B cell (primary cell): ENCODE measurements around the gene NTM. TPM values are rescaled to one million over a fixed set of nuclear protein-coding genes. Genes with fewer than 3 reads are reported as not detected.

Experiments used
- ATAC-seq: fragments of 200-7000 bp; cut with Tn5 transposase; one replicate; pipeline ENCODE4 v1.10.0; 2021; ENCODE audit warnings: low read depth, mild to moderate bottlenecking, moderate number of reproducible peaks, moderate library complexity
- CTCF ChIA-PET: fragments of 350-600 bp; sonication (Branson Sonifier 250); formaldehyde crosslinking; loops from one replicate; lab custom pipeline; 2021; ENCODE audit warnings: antibody characterized with exemption, inconsistent platforms; lab: Charles Lee
- POLR2A ChIA-PET: fragments of 350-600 bp; sonication (Branson Sonifier 250); formaldehyde crosslinking; loops from one replicate; lab custom pipeline; 2021; ENCODE audit warnings: antibody characterized with exemption; lab: Charles Lee
- DNase-seq: peaks from one replicate; pipeline ENCODE4 v3.0.0; 2013
- H2AFZ ChIP-seq: 2 replicates; pipeline ENCODE4 v1.6.1; 2012; ENCODE audit warnings: mild to moderate bottlenecking, low read depth, low read length; ENCODE audit not compliant: insufficient read depth, poor library complexity, severe bottlenecking
- H3K27ac ChIP-seq, 2 donors: 1 replicate in 1 of 2; 2 replicates in 1 of 2; pipeline ENCODE4 v1.5.1; 2012 to 2013; ENCODE audit warnings: low read length in 2 of 2, mild to moderate bottlenecking in 2 of 2, moderate library complexity in 1 of 2
- H3K27me3 ChIP-seq, 4 experiments: fragments of 200-600 bp in 1 of 4; sonication (generic) in 1 of 4; replicated peaks in 1 of 4; 1 replicate in 2 of 4; 2 replicates in 2 of 4; pipeline versions ENCODE4 v1.6.1 to v1.7.0; 2013 to 2016; ENCODE audit warnings: low read length in 3 of 4, mild to moderate bottlenecking in 2 of 4, mixed read lengths in 1 of 4, moderate library complexity in 1 of 4; ENCODE audit not compliant: insufficient read depth in 4 of 4, control insufficient read depth in 3 of 4; ENCODE audit errors: control extremely low read depth in 1 of 4
- H3K36me3 ChIP-seq, 2 experiments: replicated peaks in 1 of 2; 1 replicate in 1 of 2; 2 replicates in 1 of 2; pipeline versions ENCODE4 v1.6.1 to v1.7.1; 2013; ENCODE audit warnings: low read length in 1 of 2; ENCODE audit not compliant: insufficient read depth in 2 of 2, control insufficient read depth in 1 of 2; ENCODE audit errors: control extremely low read depth in 1 of 2, extremely low read depth in 1 of 2
- H3K4me1 ChIP-seq, 2 donors: fragments of 200-600 bp in 1 of 2; sonication (generic) in 1 of 2; 1 replicate in 1 of 2; 2 replicates in 1 of 2; pipeline versions ENCODE4 v1.5.1 to v1.6.1; 2013 to 2017; ENCODE audit warnings: low read length in 2 of 2; ENCODE audit not compliant: control insufficient read depth in 2 of 2, insufficient read depth in 2 of 2
- H3K4me2 ChIP-seq: replicated peaks from 2 replicates; pipeline ENCODE3; 2012; ENCODE audit warnings: mild to moderate bottlenecking, low read depth, low read length; ENCODE audit not compliant: poor library complexity, severe bottlenecking
- H3K4me3 ChIP-seq, 5 experiments: fragments of 200-600 bp in 1 of 5; sonication (generic) in 1 of 5; 1 replicate in 3 of 5; 2 replicates in 2 of 5; pipeline versions ENCODE4 v1.5.1 to v1.7.0; 2011 to 2016; ENCODE audit warnings: low read length in 4 of 5, mild to moderate bottlenecking in 4 of 5, low read depth in 2 of 5, control low read depth in 1 of 5, moderate library complexity in 1 of 5; ENCODE audit not compliant: insufficient read depth in 1 of 5; ENCODE audit errors: control extremely low read depth in 1 of 5, extremely low read depth in 1 of 5
- H3K79me2 ChIP-seq: fragments of 200-600 bp; sonication (generic); one replicate; pipeline ENCODE4 v1.6.0; 2016; ENCODE audit warnings: low read length; ENCODE audit not compliant: control insufficient read depth, insufficient read depth
- H3K9ac ChIP-seq: fragments of 200-600 bp; sonication (generic); 2 replicates; pipeline ENCODE4 v1.6.1; 2017; ENCODE audit warnings: mild to moderate bottlenecking, low read length, moderate library complexity
- H3K9me3 ChIP-seq, 3 donors: one replicate each; pipeline versions ENCODE4 v1.6.1 to v1.7.1; 2013; ENCODE audit warnings: low read length in 2 of 3; ENCODE audit not compliant: control insufficient read depth in 2 of 3, insufficient read depth in 1 of 3; ENCODE audit errors: control extremely low read depth in 1 of 3
- H4K20me1 ChIP-seq: 2 replicates; pipeline ENCODE4 v1.6.0; 2012; ENCODE audit warnings: mild to moderate bottlenecking, low read length; ENCODE audit not compliant: insufficient read depth, control insufficient read depth, poor library complexity, severe bottlenecking
- H3K27ac Mint-ChIP-seq: one replicate; pipeline ENCODE4 v1.8.0; 2021; ENCODE audit warnings: mixed read lengths
- H3K27me3 Mint-ChIP-seq: one replicate; pipeline ENCODE4 v1.8.0; 2021; ENCODE audit warnings: mixed read lengths
- H3K4me1 Mint-ChIP-seq: one replicate; pipeline ENCODE4 v1.8.0; 2021; ENCODE audit warnings: mixed read lengths
- H3K4me3 Mint-ChIP-seq: one replicate; pipeline ENCODE4 v1.8.0; 2021; ENCODE audit warnings: mixed read lengths
- H3K9me3 Mint-ChIP-seq: one replicate; pipeline ENCODE4 v1.8.0; 2022; ENCODE audit warnings: mixed read lengths; ENCODE audit not compliant: insufficient read depth
- EZH2 ChIP-seq: IDR thresholded peaks from 2 replicates; pipeline ENCODE4 v1.6.1; 2012; ENCODE audit warnings: borderline replicate concordance, low read depth, mild to moderate bottlenecking, moderate library complexity, low read length; ENCODE audit not compliant: insufficient read depth, poor library complexity, severe bottlenecking
- WGBS: methylation state at CpG from one replicate; pipeline ENCODE4 v1.1.5; 2013; ENCODE audit warnings: missing lambda C conversion rate; ENCODE audit not compliant: insufficient coverage; 5-methylcytosine and 5-hydroxymethylcytosine counted together
- intact Hi-C: fragments of 100-400 bp; cut with micrococcal nuclease; formaldehyde crosslinking; loops from one replicate; pipeline ENCODE4 v1.10.0; 2022
- polyA plus RNA-seq: library from polyadenylated mRNA; depleted of rRNA; stranded (reverse); fragments of >200 nt; gene quantifications from 2 replicates; pipeline ENCODE4 v1.2.3, GENCODE V29; 2012
- total RNA-seq, 2 donors: library from RNA; stranded (reverse); fragments of 120-200 nt in 1 of 2; gene quantifications; 1 replicate in 1 of 2; 2 replicates in 1 of 2; pipeline versions ENCODE4 v1.2.3 to v1.2.4, GENCODE V29; 2013 to 2022
- TF ChIP-seq, protein P1 (sequence below): fragments of 200-600 bp; IDR thresholded peaks from one replicate; pipeline ENCODE4 v1.8.0; 2022; ENCODE audit warnings: antibody characterized with exemption, mild to moderate bottlenecking

Gene NTM
- total and polyA plus RNA-seq, 2 donors (not counting 1 experiment from before 2014, with no cell fraction given), result not detected

DNA sequence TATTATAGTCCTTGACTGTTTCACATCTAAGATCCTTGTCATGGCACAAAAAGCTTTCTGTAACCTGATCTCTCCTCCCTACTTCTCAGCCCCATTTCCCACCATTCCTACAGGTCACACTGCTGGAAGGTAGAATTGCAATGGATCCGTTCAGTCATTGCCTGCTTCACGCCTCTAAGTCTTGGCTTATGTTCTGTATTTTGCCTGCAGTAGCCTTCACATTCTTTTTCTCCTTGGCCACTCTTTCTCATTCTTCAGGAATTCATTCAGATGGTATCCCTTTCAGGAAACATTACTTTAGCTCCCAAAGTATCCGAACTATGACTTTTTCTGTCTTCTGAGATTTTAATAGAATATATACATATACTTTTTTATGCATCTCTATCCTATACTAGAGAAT lies 731.5 kb downstream of the NTM start:
- POLR2A ChIA-PET, result no interaction called here
- TF ChIP-seq EZH2, result no peak
- TF ChIP-seq, protein P1, sequence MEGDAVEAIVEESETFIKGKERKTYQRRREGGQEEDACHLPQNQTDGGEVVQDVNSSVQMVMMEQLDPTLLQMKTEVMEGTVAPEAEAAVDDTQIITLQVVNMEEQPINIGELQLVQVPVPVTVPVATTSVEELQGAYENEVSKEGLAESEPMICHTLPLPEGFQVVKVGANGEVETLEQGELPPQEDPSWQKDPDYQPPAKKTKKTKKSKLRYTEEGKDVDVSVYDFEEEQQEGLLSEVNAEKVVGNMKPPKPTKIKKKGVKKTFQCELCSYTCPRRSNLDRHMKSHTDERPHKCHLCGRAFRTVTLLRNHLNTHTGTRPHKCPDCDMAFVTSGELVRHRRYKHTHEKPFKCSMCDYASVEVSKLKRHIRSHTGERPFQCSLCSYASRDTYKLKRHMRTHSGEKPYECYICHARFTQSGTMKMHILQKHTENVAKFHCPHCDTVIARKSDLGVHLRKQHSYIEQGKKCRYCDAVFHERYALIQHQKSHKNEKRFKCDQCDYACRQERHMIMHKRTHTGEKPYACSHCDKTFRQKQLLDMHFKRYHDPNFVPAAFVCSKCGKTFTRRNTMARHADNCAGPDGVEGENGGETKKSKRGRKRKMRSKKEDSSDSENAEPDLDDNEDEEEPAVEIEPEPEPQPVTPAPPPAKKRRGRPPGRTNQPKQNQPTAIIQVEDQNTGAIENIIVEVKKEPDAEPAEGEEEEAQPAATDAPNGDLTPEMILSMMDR, result no peak
- Histone ChIP-seq H3K79me2 (no peaks in the 10 kb centered on the region), H3K4me1 (no peaks in the 10 kb centered on the region), H4K20me1 (no peaks in the 10 kb centered on the region), H3K9me3 (no peaks in the 10 kb centered on the region), H3K27ac (no peak overlapping the region), H3K9ac (no peak overlapping the region), H3K27me3 (no peaks in the 10 kb centered on the region), H3K4me3 (no peak overlapping the region), H3K4me2 (no peak overlapping the region), H3K36me3 (no peaks in the 10 kb centered on the region), H2AFZ (no peak overlapping the region)
- Mint-ChIP-seq H3K27me3 (no peaks in the 10 kb centered on the region), H3K4me1 (no peaks in the 10 kb centered on the region), H3K9me3 (no peaks in the 10 kb centered on the region), H3K4me3 (no peak overlapping the region), H3K27ac (no peak overlapping the region)
- DNase-seq (no peak), ATAC-seq (no peak)
- intact Hi-C loops, result no loop called here
- 76% methylated on average over 2 of the region's 3 CpGs for WGBS
- CTCF ChIA-PET, result no interaction called here

DNA sequence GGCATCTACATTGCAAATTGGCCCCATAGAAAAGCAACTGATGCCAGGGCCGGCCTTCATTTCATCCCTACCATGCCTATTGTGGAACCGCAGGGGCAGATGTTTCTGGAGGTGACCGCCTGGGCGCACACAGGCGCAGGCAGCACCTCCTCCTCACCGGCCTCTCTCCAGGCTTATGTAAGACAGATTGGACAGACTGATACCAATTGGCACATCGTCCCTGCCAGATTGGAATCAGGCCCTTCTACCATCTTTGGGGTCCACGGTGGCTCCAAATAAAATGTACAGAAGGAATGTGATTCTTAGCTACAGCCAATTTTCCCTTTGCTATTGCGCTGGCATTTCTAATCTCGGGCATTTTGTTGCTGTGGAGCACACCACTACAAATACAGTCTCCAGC lies 732.6 kb downstream of the NTM start:
- no peaks in the 10 kb centered on the region for H3K79me2 ChIP-seq
- 95% methylated on average over 7 of the region's 10 CpGs for WGBS
- intact Hi-C loops, result no loop called here
- Mint-ChIP-seq H3K9me3 (no peaks in the 10 kb centered on the region), H3K27ac (no peak overlapping the region), H3K4me3 (no peak overlapping the region), H3K27me3 (no peaks in the 10 kb centered on the region), H3K4me1 (no peaks in the 10 kb centered on the region)
- no peak overlapping the region for H2AFZ ChIP-seq
- no peaks in the 10 kb centered on the region for H4K20me1 ChIP-seq
- ChIA-PET POLR2A (no interaction called here), CTCF (no interaction called here)
- ATAC-seq (no peak), DNase-seq (no peak)
- H3K4me1 ChIP-seq, result no peaks in the 10 kb centered on the region
- TF ChIP-seq, protein P1, result no peak
- no peak for TF ChIP-seq EZH2
- no peak overlapping the region for H3K4me3 ChIP-seq
- no peaks in the 10 kb centered on the region for H3K36me3 ChIP-seq
- no peaks in the 10 kb centered on the region for H3K9me3 ChIP-seq
- no peaks in the 10 kb centered on the region for H3K27me3 ChIP-seq
- H3K4me2 ChIP-seq, result no peak overlapping the region
- H3K9ac ChIP-seq, result no peak overlapping the region
- H3K27ac ChIP-seq, result no peak overlapping the region
